ENCODE results near the gene UBE2Z. TPM values are rescaled to one million over a fixed set of nuclear protein-coding genes. Genes with fewer than 3 reads are reported as not detected.

UBE2Z gene
- total RNA-seq, 1 experiment from 2014 or later = 151 TPM

GRCh38 chr17:48893646-48894508 is 14.3 kb upstream of the UBE2Z start:
- in situ Hi-C loops (cut with HindIII; ENCODE audit: low pct_unique_long_range_greater_than_20kb, low sequenced_read_pairs) = no loop called here

GRCh38 chr17:48894886-48895285 is 13.3 kb upstream of the UBE2Z start:
- in situ Hi-C loops (cut with HindIII; ENCODE audit: low pct_unique_long_range_greater_than_20kb, low sequenced_read_pairs) = no loop called here
- DNase-seq (ENCODE audit: low read depth) = no peak

More at GRCh38 chr17:48893646-48894508, 14.3 kb upstream of the UBE2Z start:
- no peak for DNase-seq (ENCODE audit: low read depth)

GRCh38 chr17:48901241-48901640 is 7.0 kb upstream of the UBE2Z start:
- in situ Hi-C loops (cut with HindIII; ENCODE audit: low pct_unique_long_range_greater_than_20kb, low sequenced_read_pairs) = no loop called here
- DNase-seq (ENCODE audit: low read depth) = no peak

- DNase-seq (ENCODE audit: low read depth) = no peak
- in situ Hi-C loops (cut with HindIII; ENCODE audit: low pct_unique_long_range_greater_than_20kb, low sequenced_read_pairs) = no loop called here
Observed at GRCh38 chr17:48903401-48903800, 4.8 kb upstream of the UBE2Z start.

- in situ Hi-C loops (cut with HindIII; ENCODE audit: low pct_unique_long_range_greater_than_20kb, low sequenced_read_pairs) = no loop called here
Observed at GRCh38 chr17:48904428-48904827, 3.8 kb upstream of the UBE2Z start.

GRCh38 chr17:48905987-48906515 is 2.2 kb upstream of the UBE2Z start:
- peak; percentile 96 for DNase-seq (ENCODE audit: low read depth)
- in situ Hi-C loops (cut with HindIII; ENCODE audit: low pct_unique_long_range_greater_than_20kb, low sequenced_read_pairs) = no loop called here

More at GRCh38 chr17:48904428-48904827, 3.8 kb upstream of the UBE2Z start:
- DNase-seq (ENCODE audit: low read depth) = no peak

GRCh38 chr17:48907713-48908046 is 527 bp upstream of the UBE2Z start:
- in situ Hi-C loops (cut with HindIII; ENCODE audit: low pct_unique_long_range_greater_than_20kb, low sequenced_read_pairs) = no loop called here
- no peak for DNase-seq (ENCODE audit: low read depth)

GRCh38 chr17:48908853-48909394 is 717 bp downstream of the UBE2Z start:
- DNase-seq (ENCODE audit: low read depth) = peak; percentile 47
- in situ Hi-C loops (cut with HindIII; ENCODE audit: low pct_unique_long_range_greater_than_20kb, low sequenced_read_pairs) = no loop called here

- in situ Hi-C loops (cut with HindIII; ENCODE audit: low pct_unique_long_range_greater_than_20kb, low sequenced_read_pairs) = no loop called here
- DNase-seq (ENCODE audit: low read depth) = no peak
Observed at GRCh38 chr17:48909783-48910182, 1.6 kb downstream of the UBE2Z start.

GRCh38 chr17:48910370-48910769 is 2.2 kb downstream of the UBE2Z start:
- in situ Hi-C loops (cut with HindIII; ENCODE audit: low pct_unique_long_range_greater_than_20kb, low sequenced_read_pairs) = no loop called here
- no peak for DNase-seq (ENCODE audit: low read depth)

GRCh38 chr17:48912476-48912875 is 4.3 kb downstream of the UBE2Z start:
- DNase-seq (ENCODE audit: low read depth) = no peak
- in situ Hi-C loops (cut with HindIII; ENCODE audit: low pct_unique_long_range_greater_than_20kb, low sequenced_read_pairs) = no loop called here

- peak; percentile 74 for DNase-seq (ENCODE audit: low read depth)
- in situ Hi-C loops (cut with HindIII; ENCODE audit: low pct_unique_long_range_greater_than_20kb, low sequenced_read_pairs) = no loop called here
Observed at GRCh38 chr17:48915459-48916282, 7.5 kb downstream of the UBE2Z start.

GRCh38 chr17:48925251-48925990 is 17.2 kb downstream of the UBE2Z start:
- no peak for DNase-seq (ENCODE audit: low read depth)
- in situ Hi-C loops (cut with HindIII; ENCODE audit: low pct_unique_long_range_greater_than_20kb, low sequenced_read_pairs) = no loop called here

GRCh38 chr17:48925991-48926342 is 17.8 kb downstream of the UBE2Z start:
- DNase-seq (ENCODE audit: low read depth) = no peak
- in situ Hi-C loops (cut with HindIII; ENCODE audit: low pct_unique_long_range_greater_than_20kb, low sequenced_read_pairs) = no loop called here

- DNase-seq (ENCODE audit: low read depth) = no peak
- in situ Hi-C loops (cut with HindIII; ENCODE audit: low pct_unique_long_range_greater_than_20kb, low sequenced_read_pairs) = no loop called here
Observed at GRCh38 chr17:48927978-48928745, 20.0 kb downstream of the UBE2Z start.

- no peak for DNase-seq (ENCODE audit: low read depth)
- in situ Hi-C loops (cut with HindIII; ENCODE audit: low pct_unique_long_range_greater_than_20kb, low sequenced_read_pairs) = no loop called here
Observed at GRCh38 chr17:48928876-48929811, 20.9 kb downstream of the UBE2Z start.

- DNase-seq (ENCODE audit: low read depth) = no peak
- in situ Hi-C loops (cut with HindIII; ENCODE audit: low pct_unique_long_range_greater_than_20kb, low sequenced_read_pairs) = no loop called here
Observed at GRCh38 chr17:48929812-48930165, 21.6 kb downstream of the UBE2Z start.

All from Caki2 (cell line).